A549 (cell line): ENCODE data around the gene BPIFB2. TPM values are rescaled to one million over a fixed set of nuclear protein-coding genes. Genes with fewer than 3 reads are reported as not detected.

Experiments used
- ATAC-seq, 2 experiments: fragments of 200-7000 bp in 1 of 2; fragments of >200 bp in 1 of 2; cut with Nextera tagmentation in 1 of 2; cut with Tn5 transposase in 1 of 2; 3 replicates each; pipeline versions ENCODE4 v1.8.0 to v1.9.1; 2018 to 2020; ENCODE audit warnings: mild to moderate bottlenecking in 1 of 2, moderate library complexity in 1 of 2
- CTCF ChIA-PET: fragments of 300-600 bp; sonication (Branson Sonifier 250); formaldehyde crosslinking; extraction: SDS; loops from one replicate; lab custom pipeline; 2021; ENCODE audit warnings: antibody characterized with exemption, inconsistent platforms; lab: Yijun Ruan, JAX
- POLR2A ChIA-PET: fragments of 350-600 bp; formaldehyde crosslinking; extraction: SDS; loops from one replicate; lab custom pipeline; 2021; ENCODE audit warnings: antibody characterized with exemption, inconsistent platforms; lab: Yijun Ruan, JAX
- DNase-seq, 2 experiments: peaks; one replicate each; pipeline versions ENCODE4 v3.0.0 to v3.0.0-alpha.2; 2011 to 2016; ENCODE audit warnings: low read depth in 1 of 2, low spot score in 1 of 2
- FAIRE-seq: peaks from 2 replicates; lab custom pipeline; 2011; peaks lifted over from hg19 to GRCh38; lab: Jason Lieb, UNC
- H3K27ac ChIP-seq, 2 experiments: fragments of >200 bp; sonication (Bioruptor Twin); formaldehyde crosslinking; 3 replicates each; pipeline ENCODE4 v1.5.1; 2016 to 2017
- H3K4me1 ChIP-seq: fragments of >200 bp; sonication (Bioruptor Twin); formaldehyde crosslinking; 3 replicates; pipeline ENCODE4 v1.6.1; 2016
- H3K4me2 ChIP-seq: fragments of >200 bp; sonication (Bioruptor Twin); formaldehyde crosslinking; 3 replicates; pipeline ENCODE4 v1.6.1; 2016
- H3K4me3 ChIP-seq: fragments of >200 bp; sonication (Bioruptor Twin); formaldehyde crosslinking; 3 replicates; pipeline ENCODE4 v1.5.1; 2016
- H3K9me3 ChIP-seq: fragments of >200 bp; sonication (Bioruptor Twin); formaldehyde crosslinking; 3 replicates; pipeline ENCODE4 v1.6.1; 2016
- BHLHE40 ChIP-seq: IDR thresholded peaks from 2 replicates; pipeline ENCODE4 v1.6.1; 2012; ENCODE audit warnings: low read depth, low read length, inconsistent platforms
- CBX2 ChIP-seq: fragments of 200-600 bp; sonication (generic); IDR thresholded peaks from 2 replicates; pipeline ENCODE4 v1.6.1; 2016; ENCODE audit warnings: low read depth, mild to moderate bottlenecking, borderline replicate concordance
- CEBPB ChIP-seq, 2 experiments: fragments of >200 bp in 1 of 2; sonication (Bioruptor Twin) in 1 of 2; formaldehyde crosslinking in 1 of 2; IDR thresholded peaks; 2 replicates each; pipeline ENCODE4 v1.6.1; 2012 to 2016
- CHD4 ChIP-seq: fragments of 200-600 bp; sonication (generic); IDR thresholded peaks from 2 replicates; pipeline ENCODE4 v1.6.1; 2016; ENCODE audit warnings: antibody characterized with exemption, mild to moderate bottlenecking, borderline replicate concordance
- ELK1 ChIP-seq: fragments of 150-350 bp; IDR thresholded peaks from 2 replicates; pipeline ENCODE4 v1.6.1; 2014; ENCODE audit warnings: low read depth, mild to moderate bottlenecking, low read length
- EP300 ChIP-seq, 2 experiments: fragments of >200 bp; sonication (Bioruptor Twin); formaldehyde crosslinking; IDR thresholded peaks; 2 replicates in 1 of 2; 3 replicates in 1 of 2; pipeline ENCODE4 v1.6.1; 2016 to 2017
- ESRRA ChIP-seq: fragments of 150-350 bp; IDR thresholded peaks from 2 replicates; pipeline ENCODE4 v1.6.1; 2014; ENCODE audit warnings: mild to moderate bottlenecking, low read length, borderline replicate concordance
- GATA3 ChIP-seq: IDR thresholded peaks from 2 replicates; pipeline ENCODE4 v1.6.1; 2012; ENCODE audit warnings: borderline replicate concordance
- HDAC2 ChIP-seq: fragments of 200-600 bp; sonication (generic); IDR thresholded peaks from 2 replicates; pipeline ENCODE4 v1.6.1; 2016
- HOXB13 ChIP-seq: fragments of 250-450 bp; sonication (Bioruptor Pico); IDR thresholded peaks from 2 replicates; pipeline ENCODE4 v1.5.0; 2020; ENCODE audit warnings: low read depth, mild to moderate bottlenecking, moderate library complexity
- JUN ChIP-seq, 2 experiments: fragments of >200 bp; sonication (Bioruptor Twin); formaldehyde crosslinking; IDR thresholded peaks; 2 replicates in 1 of 2; 3 replicates in 1 of 2; pipeline ENCODE4 v1.6.1; 2016 to 2017
- KDM5A ChIP-seq: fragments of 200-600 bp; sonication (generic); IDR thresholded peaks from 2 replicates; pipeline ENCODE4 v1.6.1; 2016; ENCODE audit warnings: antibody characterized with exemption, mild to moderate bottlenecking
- NPAS2 ChIP-seq: fragments of 250-450 bp; sonication (Bioruptor Pico); IDR thresholded peaks from 2 replicates; pipeline ENCODE4 v1.8.0; 2022; ENCODE audit warnings: mild to moderate bottlenecking, moderate library complexity, borderline replicate concordance
- TFCP2L1 ChIP-seq: fragments of 250-450 bp; sonication (Bioruptor Pico); IDR thresholded peaks from 2 replicates; pipeline ENCODE4 v1.5.0; 2021; ENCODE audit warnings: mild to moderate bottlenecking
- ZC3H11A ChIP-seq: fragments of 450-650 bp; IDR thresholded peaks from 2 replicates; pipeline ENCODE4 v1.6.1; 2014; ENCODE audit warnings: antibody characterized with exemption, mild to moderate bottlenecking
- WGBS: methylation state at CpG from one replicate; pipeline ENCODE4 v1.1.6; 2017; ENCODE audit errors: missing lambda C conversion rate; 5-methylcytosine and 5-hydroxymethylcytosine counted together
- polyA plus RNA-seq, 4 experiments: library from polyadenylated mRNA; depleted of rRNA in 3 of 4; stranded (reverse); fragments of >200 nt; fragmentation: RNase III in 1 of 4; extraction: RNeasy Plus Mini Kit Qiagen cat#74134 plus additional on column Dnase treatment in 1 of 4; gene quantifications; 2 replicates in 3 of 4; 3 replicates in 1 of 4; pipeline ENCODE4 v1.2.3, GENCODE V29; 2011 to 2017
- TF ChIP-seq, protein P1 (sequence below): IDR thresholded peaks from 2 replicates; pipeline ENCODE4 v1.6.1; 2012; ENCODE audit warnings: low read depth, borderline replicate concordance
- TF ChIP-seq, protein P2 (sequence below): fragments of 200-600 bp; sonication (generic); IDR thresholded peaks from 2 replicates; pipeline ENCODE4 v1.6.1; 2016; ENCODE audit warnings: antibody characterized with exemption, mild to moderate bottlenecking, moderate library complexity
- TF ChIP-seq, protein P3 (sequence below): IDR thresholded peaks from 2 replicates; pipeline ENCODE4 v1.6.1; 2012

The BPIFB2 gene
- polyA plus RNA-seq, 2 of the 4 experiments (the other 2 are of a cell fraction): not detected

GRCh38 chr20:32978009-32978335, 29.5 kb upstream of the BPIFB2 start:
- no peak overlapping the region for H3K4me2 ChIP-seq
- 0 out of 3 replicates have a peak, but pooled peaks cover 4% of the 10 kb centered on the region for H3K4me1 ChIP-seq
- H3K27ac ChIP-seq: no peak overlapping the region
- ATAC-seq (no peak; a peak in 1 of 6 replicates), FAIRE-seq (no peak)
- H3K9me3 ChIP-seq: no peaks in the 10 kb centered on the region
- ChIA-PET CTCF (interaction anchor here (1.2 kb wide), 1 partner anchor 9 kb away, joined by 3 read pairs; no protein-coding TSS in a partner anchor), POLR2A (no interaction called here)
- WGBS: 37% methylated on average over 6 of the region's 7 CpGs
- TF ChIP-seq, protein P1, sequence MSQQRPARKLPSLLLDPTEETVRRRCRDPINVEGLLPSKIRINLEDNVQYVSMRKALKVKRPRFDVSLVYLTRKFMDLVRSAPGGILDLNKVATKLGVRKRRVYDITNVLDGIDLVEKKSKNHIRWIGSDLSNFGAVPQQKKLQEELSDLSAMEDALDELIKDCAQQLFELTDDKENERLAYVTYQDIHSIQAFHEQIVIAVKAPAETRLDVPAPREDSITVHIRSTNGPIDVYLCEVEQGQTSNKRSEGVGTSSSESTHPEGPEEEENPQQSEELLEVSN: no peak
- TF ChIP-seq HDAC2: no peak
- TF ChIP-seq EP300 (IDR thresholded peaks at IDR 0.05): no peak
- no peak for TF ChIP-seq CEBPB (IDR thresholded peaks at IDR 0.05)
- no peak for TF ChIP-seq KDM5A
- TF ChIP-seq BHLHE40: no peak
- TF ChIP-seq ELK1: no peak
- TF ChIP-seq HOXB13 (CRISPR knock-in tag): no peak
- TF ChIP-seq ESRRA: no peak
- no peak for TF ChIP-seq CHD4
- TF ChIP-seq ZC3H11A: no peak
- TF ChIP-seq, protein P2, sequence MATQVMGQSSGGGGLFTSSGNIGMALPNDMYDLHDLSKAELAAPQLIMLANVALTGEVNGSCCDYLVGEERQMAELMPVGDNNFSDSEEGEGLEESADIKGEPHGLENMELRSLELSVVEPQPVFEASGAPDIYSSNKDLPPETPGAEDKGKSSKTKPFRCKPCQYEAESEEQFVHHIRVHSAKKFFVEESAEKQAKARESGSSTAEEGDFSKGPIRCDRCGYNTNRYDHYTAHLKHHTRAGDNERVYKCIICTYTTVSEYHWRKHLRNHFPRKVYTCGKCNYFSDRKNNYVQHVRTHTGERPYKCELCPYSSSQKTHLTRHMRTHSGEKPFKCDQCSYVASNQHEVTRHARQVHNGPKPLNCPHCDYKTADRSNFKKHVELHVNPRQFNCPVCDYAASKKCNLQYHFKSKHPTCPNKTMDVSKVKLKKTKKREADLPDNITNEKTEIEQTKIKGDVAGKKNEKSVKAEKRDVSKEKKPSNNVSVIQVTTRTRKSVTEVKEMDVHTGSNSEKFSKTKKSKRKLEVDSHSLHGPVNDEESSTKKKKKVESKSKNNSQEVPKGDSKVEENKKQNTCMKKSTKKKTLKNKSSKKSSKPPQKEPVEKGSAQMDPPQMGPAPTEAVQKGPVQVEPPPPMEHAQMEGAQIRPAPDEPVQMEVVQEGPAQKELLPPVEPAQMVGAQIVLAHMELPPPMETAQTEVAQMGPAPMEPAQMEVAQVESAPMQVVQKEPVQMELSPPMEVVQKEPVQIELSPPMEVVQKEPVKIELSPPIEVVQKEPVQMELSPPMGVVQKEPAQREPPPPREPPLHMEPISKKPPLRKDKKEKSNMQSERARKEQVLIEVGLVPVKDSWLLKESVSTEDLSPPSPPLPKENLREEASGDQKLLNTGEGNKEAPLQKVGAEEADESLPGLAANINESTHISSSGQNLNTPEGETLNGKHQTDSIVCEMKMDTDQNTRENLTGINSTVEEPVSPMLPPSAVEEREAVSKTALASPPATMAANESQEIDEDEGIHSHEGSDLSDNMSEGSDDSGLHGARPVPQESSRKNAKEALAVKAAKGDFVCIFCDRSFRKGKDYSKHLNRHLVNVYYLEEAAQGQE: no peak
- no peak for TF ChIP-seq TFCP2L1 (CRISPR knock-in tag)
- TF ChIP-seq, protein P3, sequence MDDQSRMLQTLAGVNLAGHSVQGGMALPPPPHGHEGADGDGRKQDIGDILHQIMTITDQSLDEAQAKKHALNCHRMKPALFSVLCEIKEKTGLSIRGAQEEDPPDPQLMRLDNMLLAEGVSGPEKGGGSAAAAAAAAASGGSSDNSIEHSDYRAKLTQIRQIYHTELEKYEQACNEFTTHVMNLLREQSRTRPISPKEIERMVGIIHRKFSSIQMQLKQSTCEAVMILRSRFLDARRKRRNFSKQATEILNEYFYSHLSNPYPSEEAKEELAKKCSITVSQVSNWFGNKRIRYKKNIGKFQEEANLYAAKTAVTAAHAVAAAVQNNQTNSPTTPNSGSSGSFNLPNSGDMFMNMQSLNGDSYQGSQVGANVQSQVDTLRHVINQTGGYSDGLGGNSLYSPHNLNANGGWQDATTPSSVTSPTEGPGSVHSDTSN: no peak
- no peak for TF ChIP-seq CBX2
- TF ChIP-seq, all 56 proteins: peak for 0
- no peak overlapping the region for H3K4me3 ChIP-seq
- no peak for DNase-seq

DNA sequence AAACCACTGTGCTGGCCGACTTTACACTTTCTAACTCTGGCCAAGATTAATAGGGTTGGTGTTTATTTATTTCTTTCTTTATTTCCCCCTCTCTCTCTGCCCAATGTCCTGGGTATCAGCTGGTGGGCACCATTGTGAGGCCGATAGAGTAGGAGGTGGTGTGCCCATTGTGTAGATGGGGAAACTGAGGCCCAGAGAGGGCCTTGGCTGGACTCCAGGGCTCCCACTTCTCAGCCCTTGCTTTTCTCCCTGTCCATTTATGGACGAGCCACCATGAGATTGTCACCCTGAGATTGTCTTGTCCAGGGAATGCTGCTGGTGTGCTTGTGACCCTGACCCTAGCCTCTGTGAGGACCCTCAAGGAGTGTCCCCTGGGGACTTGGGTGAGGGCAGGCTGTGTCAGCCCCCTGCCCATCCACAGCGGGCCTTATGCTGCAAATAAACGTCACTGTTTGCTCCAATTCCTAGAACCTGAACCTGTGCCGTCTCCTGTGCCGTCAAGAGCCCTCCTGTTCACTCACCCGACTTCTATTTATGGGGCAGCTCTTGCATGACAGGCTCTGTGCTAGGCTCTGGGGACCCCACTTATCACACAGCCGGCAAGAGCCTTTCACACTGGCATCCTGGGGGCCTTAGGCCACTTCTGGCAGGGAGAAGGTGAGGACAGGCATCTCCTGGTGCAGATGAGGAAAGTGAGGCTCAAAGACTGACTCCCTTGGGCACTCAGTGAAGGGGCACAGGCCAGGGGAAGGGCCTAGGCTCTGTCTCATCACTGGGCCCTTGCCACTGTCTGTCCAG, 28.1 kb upstream of the BPIFB2 start:
- TF ChIP-seq JUN (IDR thresholded peaks at IDR 0.05): no peak
- TF ChIP-seq GATA3: no peak
- no peak for TF ChIP-seq NPAS2 (CRISPR knock-in tag)
- no peak for DNase-seq
- FAIRE-seq: no peak
- H3K4me2 ChIP-seq: no peak overlapping the region
- ChIA-PET POLR2A (no interaction called here), CTCF (no interaction called here)
- 44% methylated on average over 9 of the region's 9 CpGs for WGBS
- no peak overlapping the region for H3K4me3 ChIP-seq
- no peak for ATAC-seq
- no peaks in the 10 kb centered on the region for H3K9me3 ChIP-seq
- H3K4me1 ChIP-seq: no peaks in the 10 kb centered on the region
- no peak overlapping the region for H3K27ac ChIP-seq
